HG03575 (cell line): Measurements from ENCODE around the gene OCA2.
"Not testable (repeated sequence)": the region's sequence is repeated elsewhere in the genome, so short reads cannot be mapped to it uniquely, and the experiment has no call there.

Experiments
- ATAC-seq: cut with Tn5 transposase; IDR thresholded peaks from one replicate; pipeline ENCODE4 v1.9.1; 2021; ENCODE audit not compliant: unreplicated experiment, insufficient number of reproducible peaks, low FRiP score; ENCODE audit errors: extremely low read depth

Gene OCA2

GRCh38 chr15:27774191-27774590 is 324.9 kb downstream of the OCA2 start:
- no peak for ATAC-seq

DNA sequence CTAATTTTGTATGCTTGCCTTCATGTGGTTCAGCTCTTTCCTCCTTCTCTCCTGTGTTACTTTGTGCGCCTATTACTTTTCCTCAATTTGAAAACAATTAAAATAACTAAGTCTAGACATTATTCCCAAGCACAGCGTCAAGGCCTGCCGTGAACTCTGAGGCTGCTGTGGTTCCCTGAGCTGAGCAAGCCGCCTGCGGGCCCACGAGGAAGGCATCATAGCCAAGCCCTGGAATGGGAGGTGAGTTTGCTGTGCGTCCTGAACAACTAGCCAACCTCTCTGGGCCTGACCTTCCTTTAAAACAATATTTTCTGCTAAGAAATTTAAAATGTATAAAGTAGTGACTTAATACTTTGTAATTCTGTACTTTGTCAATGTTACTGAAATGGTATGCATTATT is 327.2 kb downstream of the OCA2 start:
- ATAC-seq = no peak

- no peak for ATAC-seq
These were observed 328.2 kb downstream of the OCA2 start for GRCh38 chr15:27770769-27771554.

GRCh38 chr15:27770086-27770607 is 329.0 kb downstream of the OCA2 start:
- no peak for ATAC-seq

DNA sequence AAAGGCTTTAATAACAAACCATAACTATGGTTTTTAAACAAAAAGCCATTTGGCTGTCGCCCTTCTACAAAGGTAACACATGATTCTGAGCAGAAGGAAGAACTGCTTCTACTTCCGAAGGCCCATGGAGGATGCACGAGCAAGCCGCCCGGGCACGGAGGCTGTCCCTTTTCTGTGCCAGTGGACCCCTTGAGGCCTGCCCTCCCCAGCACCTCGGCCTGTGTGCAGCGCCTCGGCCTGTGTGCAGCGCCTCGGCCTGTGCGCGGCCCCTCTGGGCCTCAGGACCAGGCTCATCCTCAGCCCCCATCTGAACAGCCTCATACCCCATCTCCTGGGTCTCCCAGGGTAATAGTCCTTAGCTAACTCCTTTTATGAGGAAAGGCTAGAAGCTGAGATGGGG is 329.5 kb downstream of the OCA2 start:
- ATAC-seq = no peak

- no peak for ATAC-seq
These were observed 330.2 kb downstream of the OCA2 start for GRCh38 chr15:27768732-27769475.

DNA sequence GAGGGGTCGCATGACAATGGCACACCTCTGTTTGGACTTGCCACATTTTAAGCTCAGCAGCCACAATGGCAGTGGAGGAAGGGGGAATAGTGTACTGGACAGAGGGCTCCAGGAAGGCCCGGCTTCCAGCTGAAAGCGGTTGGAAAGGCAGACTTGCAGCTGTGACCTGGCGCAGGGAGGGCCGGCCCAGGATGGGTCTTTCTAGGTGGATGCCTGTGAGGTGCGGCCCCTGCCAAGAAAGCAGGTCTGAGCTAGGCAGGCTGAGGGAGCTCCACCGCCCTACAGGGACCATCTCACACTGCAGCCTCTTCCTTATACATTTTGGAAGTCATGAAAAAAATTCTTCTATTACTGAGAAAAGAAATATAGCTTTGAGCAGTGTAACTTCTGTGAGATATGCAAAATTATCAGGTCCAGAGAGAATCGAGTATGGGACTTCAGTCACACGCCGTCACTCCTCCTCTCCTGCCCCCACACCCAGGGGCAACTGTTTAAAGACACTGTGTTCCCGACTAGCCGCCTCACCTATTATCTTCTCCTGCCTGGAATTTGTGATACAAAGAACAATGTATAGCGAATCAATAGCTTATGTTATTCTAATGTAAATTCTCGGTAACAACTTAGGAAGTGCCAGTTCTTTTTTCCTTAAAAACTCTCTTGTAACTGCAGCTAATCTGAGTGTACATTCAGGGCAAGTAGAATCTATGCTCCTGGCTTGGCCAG is 331.0 kb downstream of the OCA2 start:
- ATAC-seq = no peak

DNA sequence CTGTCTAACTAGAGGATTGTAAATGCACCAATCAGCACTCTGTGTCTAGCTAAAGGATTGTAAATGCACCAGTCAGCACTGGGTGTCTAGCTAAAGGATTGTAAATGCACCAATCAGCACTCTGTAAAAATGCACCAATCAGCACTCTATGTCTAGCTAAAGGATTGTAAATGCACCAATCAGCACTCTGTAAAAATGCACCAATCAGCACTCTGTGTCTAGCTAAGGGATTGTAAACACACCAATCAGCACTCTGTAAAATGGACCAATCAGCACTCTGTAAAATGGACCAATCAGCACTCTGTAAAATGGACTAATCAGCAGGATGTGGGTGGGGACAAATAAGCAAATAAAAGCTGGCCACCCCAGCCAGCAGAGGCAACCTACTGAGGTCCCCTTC is 331.7 kb downstream of the OCA2 start:
- not testable (repeated sequence) for ATAC-seq

GRCh38 chr15:27764339-27764738 is 334.8 kb downstream of the OCA2 start:
- ATAC-seq = no peak

DNA sequence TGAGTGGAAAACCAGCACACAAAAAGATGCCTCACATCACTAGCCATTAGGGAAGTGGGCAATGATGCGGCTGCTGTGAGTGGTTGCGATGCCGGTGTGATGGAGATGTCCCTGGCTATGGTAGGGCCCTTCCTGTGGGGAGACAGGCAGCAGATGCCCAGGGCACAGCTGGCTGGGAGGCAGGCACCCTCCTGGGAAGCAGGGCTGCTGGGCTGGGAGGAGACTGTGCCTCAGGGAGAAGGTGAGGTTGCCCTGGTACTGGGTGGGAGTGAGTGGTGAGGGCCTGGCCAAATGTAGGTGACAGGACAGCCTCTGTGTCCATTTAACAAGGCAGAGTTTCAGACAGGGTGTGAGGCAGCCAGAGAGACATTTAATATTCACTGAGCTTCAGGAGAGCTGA is 335.6 kb downstream of the OCA2 start:
- no peak for ATAC-seq

DNA sequence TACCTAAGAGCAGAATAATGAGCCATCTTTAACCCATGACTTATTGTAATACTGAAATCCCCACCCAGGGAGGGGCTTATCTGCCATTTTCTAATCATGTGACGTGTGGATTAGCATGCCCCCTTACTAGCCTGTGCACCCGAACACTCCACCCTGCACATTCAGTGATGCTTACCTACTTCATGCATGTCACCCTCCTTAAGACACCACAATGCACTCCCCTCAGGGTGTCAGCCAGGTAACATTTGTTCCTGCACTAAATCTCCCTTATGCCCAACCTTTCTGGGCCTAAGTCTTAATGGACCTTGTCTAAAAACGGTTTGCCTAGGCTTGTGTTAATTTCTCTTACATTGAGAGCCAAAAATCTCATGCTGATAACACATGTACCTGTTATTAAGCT is 336.6 kb downstream of the OCA2 start:
- no peak for ATAC-seq

- ATAC-seq = no peak
These were observed 342.1 kb downstream of the OCA2 start for GRCh38 chr15:27757052-27757451.

DNA sequence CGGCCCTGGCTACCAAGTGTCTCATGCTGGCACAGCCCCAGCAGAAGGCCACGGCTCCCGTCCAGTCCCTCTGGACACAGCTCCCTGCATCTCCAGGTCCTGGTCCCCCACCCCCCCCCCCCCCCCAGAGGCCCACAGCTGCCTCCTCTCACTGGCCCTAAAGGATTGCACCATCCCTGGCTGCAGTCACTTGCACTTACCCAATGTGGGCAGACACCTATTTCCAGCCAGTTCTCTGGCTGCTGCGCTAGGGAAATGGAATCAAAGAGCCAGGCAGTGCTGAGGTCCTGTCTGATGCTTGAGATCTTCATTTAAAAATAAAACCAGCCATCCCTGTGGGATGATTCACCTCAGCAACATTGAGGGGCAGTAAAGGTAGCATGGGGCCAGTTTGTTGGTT is 346.4 kb downstream of the OCA2 start:
- ATAC-seq = no peak

- no peak for ATAC-seq
These were observed 351.1 kb downstream of the OCA2 start for GRCh38 chr15:27747997-27748396.

DNA sequence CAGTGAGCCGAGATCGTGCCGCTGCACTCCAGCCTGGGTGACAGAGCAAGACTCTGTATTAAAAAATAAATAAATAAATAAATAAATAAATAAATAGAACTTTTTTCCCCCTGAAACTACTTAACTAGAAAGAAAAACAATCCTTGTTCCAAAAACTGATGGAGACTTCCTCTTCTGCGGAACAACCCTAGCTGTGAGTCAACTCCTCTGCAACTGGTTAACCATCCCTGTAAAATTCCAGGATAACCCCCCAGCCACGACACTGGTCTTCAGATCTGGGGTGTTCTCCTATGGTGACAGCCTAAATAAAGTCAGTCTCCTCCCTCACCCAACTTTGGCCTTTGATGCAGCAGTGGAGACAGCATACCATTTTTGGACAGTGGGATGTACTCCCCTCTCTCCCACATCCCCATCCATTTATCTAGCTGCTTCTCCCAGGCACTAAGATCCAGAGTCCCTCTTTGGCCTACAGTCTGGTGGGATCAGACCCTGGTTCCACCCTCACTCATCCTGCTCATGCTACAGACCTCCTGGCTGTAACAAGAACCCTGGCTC is 352.6 kb downstream of the OCA2 start:
- ATAC-seq = no peak

- no peak for ATAC-seq
These were observed 354.5 kb downstream of the OCA2 start for GRCh38 chr15:27744641-27745040.

DNA sequence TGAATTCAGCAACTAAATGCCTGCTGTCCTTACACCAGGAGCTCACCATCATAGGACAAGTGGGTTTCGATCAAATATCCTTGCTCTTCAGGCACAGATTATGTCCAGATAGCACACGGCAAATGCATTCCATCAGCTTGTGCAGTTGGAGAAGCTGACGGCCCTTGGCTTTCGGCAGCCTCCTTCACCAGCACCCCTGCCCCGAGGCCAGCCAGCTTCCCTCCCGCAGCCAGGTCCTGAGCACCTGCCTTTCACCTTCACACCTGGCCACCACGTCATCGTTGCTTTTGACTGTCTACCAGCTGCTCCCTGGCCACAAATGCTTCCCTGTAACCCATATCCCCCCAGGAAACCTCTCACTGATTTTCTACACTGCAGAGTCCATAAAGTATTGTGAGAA is 355.5 kb downstream of the OCA2 start:
- ATAC-seq = no peak

DNA sequence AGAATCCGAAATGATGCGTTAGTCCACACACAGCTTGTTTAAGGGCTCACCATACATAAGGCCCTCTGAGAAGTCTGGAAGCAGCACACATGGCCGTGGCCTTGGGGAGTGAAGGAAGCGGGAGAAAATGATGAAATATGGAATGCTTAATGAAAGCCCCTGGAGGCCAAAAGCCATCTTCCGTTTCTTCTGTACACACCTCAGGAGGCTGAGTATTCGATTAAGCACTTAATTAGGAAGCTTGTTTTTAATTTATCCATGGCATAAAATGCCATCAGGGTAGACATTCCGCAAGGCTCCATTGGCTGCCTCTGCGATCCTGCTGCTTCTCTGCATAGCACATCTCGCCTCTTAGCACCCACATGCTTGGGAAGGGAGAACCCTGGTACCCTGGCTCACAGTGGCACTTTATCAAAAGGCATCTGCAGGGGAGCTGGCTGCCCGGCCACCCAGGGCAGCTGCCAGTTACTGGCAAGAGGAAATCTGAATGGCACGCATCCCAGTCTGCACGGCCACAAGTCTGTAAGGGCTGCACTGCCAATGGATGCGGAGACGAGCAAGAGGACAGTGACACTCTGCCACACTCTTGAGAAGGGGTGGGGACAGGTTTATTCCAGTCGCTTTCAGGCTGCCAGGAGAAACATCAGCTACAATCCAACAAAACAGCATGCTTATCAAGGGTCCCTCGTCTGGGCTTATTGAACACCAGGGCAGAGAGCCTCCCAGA is 356.2 kb downstream of the OCA2 start:
- ATAC-seq = no peak
